GM18498 (cell line): Measurements from ENCODE around the gene MIDN.
A peak's percentile ranks its signal among the peaks of the same experiment; 100 is the strongest.

Experiments
- ATAC-seq: cut with Tn5 transposase; IDR thresholded peaks from one replicate; pipeline ENCODE4 v1.9.1; 2021; ENCODE audit warnings: mild to moderate bottlenecking, moderate library complexity; ENCODE audit not compliant: unreplicated experiment

The MIDN gene

DNA sequence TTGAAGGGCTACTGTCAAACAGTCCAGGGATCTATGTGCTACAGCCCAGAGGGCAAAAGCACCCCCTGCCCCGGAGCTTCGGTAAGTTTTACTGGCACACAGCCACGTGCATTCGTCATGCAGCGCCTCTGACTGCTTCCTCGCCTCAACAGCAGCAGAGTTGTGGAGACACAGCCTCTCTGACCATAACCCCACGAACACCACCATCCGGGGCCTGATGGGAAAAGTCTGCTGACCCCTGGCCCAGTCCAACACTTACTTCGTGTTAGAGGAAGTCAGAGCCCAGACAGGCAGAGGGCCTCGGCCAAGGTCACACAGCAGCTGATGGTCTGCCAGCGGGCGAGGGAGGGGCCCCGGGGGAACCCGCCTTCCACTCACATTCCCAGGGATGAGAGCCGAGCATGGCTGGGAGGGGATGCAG is 15.7 kb upstream of the MIDN start:
- ATAC-seq = no peak

DNA sequence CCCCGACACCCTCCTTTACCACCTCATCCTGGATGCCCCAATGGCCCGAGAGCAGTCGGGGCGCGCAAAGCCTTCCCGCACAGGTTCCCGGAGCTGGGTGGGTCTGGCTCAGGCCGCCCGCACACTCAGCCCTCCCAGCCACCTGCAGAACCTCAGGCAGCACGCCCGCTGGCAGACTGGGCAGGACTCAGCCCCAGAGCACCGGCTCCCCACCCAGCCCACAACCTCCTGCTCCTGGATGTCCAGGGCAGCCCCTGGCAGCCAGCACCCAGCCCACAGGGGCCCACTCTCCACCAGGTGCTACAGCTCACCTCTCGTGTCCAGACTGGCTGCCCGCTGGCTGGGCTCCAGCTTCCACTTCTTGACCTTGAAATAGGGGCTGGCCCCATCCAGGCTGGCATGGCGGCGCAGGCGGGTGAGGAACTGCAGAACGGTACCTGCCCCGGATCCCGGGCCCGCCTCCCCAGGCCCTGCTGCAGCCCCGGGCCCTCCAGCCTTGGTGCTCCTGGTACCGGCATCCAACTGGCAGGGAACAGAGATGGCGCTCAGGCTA is 15.2 kb upstream of the MIDN start:
- ATAC-seq = no peak

DNA sequence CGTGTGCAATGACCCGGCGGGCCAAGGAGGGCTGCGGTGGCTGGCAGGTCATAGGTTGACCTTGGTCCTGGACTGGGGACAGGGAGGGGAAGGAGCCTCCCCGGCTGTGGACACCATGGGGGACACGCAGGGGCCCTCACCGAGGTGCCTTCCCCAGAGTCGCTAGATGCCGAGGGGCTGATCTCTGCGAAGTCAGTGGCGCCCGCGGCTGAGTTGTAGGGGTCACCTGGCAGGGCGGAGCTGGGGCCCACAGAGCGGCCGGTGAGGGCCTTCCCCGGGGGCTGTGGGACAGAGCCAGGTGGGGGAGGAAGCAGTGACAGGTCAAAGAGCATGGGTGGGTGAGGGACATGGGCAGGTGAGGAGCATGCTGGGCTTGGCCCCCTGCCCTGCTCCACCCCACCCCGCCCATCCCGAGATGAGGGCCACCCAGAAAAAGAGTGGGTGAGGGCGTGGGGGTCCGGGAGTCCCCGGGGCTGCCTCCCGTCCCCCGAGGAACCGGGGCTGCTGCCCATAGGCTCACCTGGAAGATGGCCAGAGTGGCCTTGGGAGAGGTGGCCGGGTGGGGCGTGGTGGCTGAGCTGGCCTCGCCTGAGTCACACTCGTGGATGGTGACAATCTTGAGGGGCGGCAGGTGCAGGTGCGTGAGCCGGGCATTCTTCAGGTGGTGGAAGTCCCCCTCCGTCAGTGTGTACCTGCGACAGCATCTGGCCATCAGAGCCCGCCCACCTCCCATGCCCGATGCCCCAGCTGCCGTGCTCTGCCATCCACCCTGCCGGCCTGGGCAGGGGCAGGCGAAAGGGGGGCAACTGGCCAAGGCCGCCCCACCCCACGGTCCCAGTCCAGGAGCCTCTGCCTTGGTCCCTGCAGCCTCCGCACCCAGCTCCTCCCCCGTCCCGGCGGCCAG is 14.1 kb upstream of the MIDN start:
- no peak for ATAC-seq

DNA sequence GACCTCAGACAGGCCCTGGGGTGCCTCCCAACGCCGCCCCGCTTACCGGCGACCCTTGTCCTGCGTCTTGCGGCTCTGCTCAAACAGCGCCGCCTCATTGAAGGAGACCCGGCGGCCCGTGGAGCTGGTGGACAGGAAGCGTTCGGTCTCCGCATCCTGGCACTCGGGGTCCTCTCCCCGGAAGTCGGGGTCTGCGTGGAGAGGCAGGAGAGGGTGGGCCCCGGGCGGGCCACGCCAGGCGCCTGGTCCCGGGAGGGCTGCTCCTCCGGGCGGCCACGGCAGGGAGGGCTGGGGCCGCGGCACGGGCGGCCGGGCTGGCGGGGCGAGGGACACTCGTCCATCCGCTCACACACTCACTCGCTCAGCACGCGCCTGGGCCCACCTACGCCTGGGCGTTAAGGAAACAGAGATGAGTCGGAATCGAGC is 13.4 kb upstream of the MIDN start:
- ATAC-seq = no peak

DNA sequence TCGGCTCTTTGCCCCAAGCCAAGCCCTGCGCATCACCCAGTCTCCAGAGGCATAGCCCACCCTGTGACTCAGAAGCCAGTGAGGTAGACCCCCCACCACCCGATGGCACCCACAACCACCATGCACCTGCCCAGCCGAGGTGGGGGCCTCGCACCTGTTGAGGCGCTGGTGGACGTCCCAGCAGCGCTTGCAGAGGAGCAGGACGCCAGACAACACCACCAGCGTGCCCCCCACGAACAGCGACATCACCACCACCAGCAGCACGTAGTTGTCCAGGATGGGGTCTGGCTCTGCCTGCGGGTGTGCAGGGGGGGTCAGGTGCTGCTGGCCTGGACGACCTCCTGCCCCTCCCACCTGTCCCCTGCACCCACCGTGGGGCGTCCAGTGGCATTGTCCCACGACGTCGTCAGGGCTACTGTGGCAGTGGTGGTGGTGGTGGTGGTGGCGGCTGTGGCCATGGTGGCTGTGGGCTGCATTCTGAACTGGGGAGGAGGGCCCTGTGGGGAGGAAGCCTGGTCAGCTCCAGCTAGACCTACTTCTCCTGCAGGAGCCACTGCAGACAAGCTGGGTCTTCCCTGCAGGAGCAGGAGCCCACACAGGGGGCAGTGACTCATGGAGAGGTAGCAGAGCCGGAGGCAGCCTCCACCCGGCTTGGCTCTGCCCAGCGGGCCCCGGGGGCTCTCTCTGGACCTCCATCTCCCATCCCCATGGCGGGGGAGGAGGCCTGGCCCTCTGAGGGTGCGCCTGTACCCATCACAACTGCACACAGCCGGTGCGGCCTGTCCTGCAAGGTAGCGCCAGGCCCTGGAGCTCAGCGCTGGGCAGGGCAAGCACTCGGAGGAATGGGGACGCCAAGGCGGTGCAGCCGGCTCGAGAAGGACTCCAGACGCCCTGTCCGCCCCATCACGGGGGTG is 12.5 kb upstream of the MIDN start:
- no peak for ATAC-seq

DNA sequence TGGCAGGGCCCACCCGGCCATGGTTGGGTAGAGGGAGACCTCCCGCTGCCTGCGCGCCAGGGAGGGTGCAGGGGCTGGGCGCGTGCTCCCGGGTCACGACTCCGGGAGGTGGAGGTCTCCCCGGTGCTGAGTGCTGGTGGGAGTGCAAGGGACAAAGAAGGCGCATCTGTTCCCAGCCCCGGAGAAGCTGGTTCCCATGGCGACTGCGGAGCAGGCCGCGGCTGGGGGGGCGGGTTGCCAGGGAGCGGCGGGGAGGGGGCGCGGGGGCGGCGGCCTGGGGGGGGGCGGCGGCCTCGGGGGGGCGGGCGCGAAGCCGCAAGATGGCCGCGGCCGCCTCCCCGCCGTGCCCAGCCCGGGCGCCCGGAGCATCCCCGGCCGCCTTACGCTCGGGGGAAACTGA is 11.8 kb upstream of the MIDN start:
- ATAC-seq = no peak

DNA sequence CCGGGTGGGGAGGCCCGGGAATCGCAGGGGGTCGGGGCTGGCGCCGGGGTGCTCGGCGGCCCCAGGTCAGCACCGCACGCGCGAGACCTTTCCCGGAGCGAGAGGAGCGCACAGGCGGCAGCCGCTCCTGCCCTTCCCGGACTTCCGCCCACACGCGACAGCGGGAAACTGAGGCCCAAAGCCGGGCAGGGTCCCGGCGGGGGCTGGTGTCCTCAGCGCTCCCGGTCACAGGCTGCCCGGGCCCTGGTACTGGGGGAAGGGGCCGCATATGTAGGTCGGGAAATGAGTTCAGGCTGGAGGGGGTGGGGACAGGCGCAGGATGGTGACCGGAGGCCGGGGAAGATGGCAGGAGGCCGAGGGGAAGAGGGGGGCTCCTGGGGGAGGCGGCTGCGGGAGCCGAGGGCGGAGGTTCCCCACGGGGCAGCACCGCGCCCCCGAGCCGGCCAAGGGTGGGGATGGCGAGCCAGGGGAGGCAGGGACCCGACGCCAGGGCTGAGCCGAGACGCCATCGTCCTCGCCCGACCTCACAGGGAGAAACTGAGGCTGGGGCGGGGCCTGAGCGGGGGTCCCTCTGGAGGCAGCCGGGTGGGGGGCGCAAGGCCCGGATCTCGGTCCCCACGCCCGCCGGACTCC is 11.2 kb upstream of the MIDN start:
- ATAC-seq = no peak

DNA sequence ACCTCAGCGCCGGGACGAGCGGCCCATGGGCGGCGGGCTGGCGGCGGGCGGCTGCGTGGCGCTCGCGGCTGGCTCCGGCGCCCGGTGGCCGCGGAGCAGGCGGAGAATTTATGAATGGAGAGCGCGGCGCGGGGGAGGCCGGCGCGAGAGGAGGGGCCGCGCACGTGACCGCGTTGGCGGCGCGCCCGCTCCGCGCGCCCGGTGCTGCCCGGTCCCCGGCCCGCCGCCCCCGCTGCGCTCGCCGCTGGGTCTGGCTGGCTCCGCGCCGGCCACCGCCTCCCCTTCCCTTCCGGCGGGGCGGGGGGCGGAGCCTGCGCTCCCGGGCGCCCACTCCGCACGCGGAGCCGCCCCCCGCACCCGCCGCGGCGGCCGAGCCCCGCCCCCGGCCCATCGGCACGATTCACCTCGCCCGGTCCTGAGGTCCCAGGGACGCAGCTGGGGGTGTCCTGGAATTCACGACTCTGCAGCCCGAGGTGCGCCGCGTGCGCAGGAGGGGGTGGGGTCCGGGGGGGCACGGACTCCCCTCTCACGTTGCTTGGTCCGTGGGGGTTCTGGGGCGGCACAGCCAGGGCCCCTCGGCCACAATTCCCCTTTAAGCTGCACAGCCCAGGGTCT is 10.5 kb upstream of the MIDN start, which contains the start of gene CBARP:
Gene CBARP, minus strand, starts transcription at position 252 of the 615 bp plus-strand sequence. CDS start 1,905 bp downstream, outside the sequence.
- ATAC-seq = no peak

DNA sequence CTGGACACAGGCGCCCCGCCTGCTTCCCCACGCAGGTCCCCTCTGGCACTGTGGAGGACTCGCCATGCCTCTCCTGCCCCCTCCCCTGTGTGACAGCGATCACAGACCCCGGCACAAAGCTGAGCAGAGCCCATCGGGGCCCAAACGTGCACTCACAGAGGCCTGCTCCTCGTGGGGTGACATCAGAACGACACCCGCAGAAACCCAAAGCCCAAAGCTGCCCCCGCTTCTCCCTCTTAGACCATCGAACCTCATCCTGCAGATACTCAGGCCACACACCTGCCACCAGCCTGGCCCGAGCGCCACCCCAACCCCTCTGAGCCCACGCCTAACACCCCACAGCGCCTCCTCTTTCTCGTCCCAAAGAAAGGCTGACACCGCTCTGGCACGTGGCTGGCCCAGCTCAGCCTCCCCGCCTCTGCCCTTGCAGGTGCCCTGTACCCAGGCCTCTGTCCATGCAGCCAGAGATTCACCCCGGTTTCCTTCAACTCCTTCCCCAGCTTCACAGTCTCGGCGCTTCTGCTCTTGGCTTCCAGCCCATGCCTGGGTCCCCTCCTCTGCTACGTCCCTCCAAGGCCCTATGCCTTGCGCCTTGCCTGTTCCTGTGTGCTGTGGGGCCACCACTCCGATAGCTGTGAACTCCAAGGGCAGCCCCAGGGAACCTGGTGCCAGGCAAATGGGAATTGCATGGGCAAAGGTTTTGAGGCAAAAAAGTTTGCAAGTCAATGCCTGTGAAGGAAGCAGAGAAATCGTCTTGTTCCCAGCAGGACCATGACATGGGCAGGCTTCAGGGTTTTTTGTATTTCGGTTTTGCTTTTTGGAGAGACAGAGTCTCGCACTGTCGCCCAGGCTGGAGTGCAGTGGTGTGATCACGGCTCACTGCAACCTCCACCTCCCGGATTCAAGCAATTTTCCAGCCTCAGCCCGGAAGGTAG is 9.7 kb upstream of the MIDN start:
- no peak for ATAC-seq

DNA sequence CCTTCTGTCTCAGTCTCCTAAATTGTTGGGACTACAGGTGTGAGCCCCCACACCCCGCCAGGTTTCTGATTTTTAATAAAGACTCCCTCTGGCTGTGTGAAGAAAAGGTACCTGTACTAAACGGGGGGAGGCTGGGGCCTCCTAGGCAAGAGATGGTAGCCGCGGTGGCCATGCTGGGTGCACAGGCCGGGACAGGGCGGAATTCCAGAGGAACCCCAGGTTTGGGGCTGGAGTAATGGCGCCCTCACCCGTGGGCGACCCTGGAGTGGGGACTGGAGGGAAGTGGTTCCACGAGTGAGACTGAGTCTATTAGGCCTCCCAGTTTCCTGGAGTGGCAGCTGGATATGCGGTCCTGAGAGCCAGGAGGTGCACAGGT is 9.0 kb upstream of the MIDN start:
- no peak for ATAC-seq

DNA sequence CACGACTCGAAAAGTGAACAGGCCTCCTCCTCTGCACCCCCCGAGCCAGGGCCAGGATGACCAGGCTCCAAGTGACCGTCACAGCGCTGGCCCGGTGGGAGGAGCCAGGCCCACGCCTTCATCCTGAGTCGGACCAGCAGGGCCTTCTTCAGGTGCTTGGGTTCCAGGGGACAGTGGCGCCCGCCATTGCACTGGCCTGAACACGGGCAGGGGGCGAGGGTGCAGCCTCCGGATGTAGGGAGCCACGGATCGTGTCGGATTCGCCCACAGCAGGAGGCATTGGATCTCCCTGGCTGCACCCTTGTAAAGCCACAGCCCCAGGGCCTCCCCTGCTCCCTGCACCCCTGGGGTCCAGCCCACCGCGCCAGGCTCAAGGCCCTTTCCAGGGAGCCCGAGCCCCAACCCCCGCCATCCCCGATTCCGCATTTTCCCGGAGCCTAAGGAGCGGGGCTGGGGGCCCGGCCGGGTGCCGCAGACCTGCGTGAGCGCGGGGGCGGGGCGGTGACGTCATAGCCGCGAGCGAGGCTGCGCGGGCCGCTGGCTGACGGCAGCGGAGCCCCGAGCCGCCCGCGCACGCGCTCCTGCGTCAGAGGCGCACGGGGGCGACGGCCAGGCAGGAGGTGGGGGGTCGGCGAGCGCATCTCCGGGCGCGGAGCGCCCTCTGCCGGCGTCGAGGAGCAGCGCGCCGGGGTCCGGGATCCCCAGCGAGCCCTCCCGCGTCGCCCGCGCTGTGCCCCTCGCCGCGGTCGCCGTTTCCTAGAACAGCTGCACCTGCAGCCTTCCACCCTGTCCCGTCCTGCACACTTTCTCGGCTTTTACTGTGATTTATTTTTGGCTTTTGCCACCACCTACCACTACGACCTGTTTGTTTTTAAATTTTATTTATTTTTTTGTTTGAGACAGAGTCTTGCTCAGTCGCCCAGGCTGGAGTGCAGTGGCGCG is 8.3 kb upstream of the MIDN start:
- peak; percentile 43 for ATAC-seq

DNA sequence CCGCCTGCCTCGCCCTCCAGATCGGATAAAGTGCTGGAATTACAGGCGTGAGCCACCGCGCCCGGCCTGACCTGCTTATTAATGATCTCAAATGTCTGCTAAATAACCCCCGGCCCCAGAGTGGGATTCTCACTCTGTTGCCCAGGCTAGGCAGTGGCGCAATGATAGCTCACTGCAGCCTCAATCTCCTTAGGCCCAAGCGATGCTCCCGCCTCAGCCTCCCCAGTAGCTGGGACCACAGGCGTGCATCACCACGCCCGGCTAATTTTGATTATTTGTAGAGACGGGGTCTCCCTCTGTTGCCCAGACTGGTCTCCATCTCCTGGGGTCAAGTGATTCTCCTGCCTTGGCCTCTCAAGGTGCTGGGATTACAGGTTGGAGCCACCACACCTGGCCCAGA is 7.5 kb upstream of the MIDN start:
- no peak for ATAC-seq

DNA sequence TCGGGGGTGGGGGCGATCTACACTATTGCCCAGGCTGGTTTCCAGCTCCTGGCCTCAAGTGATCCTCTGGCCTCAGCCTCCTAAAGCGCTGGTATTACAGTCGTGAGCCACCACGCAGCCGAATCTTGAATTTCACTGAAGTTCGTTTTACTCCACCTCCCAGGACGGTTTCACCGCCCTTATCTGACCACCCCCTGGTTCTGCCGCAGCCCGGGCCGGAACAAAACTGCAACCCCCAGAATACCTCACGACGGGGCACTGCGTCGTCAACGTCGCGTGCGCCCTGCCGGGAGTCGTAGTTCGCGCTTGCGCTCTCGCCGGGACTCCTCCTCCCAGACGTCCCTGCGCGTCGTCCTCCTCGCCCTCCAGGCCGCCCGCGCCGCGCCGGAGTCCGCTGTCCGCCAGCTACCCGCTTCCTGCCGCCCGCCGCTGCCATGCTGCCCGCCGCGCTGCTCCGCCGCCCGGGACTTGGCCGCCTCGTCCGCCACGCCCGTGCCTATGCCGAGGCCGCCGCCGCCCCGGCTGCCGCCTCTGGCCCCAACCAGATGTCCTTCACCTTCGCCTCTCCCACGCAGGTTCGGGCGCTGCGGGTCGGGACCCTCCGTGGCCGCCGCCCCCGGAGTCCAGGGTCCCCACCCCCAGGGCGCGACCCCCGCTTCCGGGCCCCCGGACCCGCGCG is 6.8 kb upstream of the MIDN start, which contains the start of gene ATP5F1D:
Gene ATP5F1D, plus strand, starts transcription at position 335 of the 679 bp plus-strand sequence. Its CDS starts 100 bp downstream, at position 435.
- ATAC-seq = peak; percentile 53

DNA sequence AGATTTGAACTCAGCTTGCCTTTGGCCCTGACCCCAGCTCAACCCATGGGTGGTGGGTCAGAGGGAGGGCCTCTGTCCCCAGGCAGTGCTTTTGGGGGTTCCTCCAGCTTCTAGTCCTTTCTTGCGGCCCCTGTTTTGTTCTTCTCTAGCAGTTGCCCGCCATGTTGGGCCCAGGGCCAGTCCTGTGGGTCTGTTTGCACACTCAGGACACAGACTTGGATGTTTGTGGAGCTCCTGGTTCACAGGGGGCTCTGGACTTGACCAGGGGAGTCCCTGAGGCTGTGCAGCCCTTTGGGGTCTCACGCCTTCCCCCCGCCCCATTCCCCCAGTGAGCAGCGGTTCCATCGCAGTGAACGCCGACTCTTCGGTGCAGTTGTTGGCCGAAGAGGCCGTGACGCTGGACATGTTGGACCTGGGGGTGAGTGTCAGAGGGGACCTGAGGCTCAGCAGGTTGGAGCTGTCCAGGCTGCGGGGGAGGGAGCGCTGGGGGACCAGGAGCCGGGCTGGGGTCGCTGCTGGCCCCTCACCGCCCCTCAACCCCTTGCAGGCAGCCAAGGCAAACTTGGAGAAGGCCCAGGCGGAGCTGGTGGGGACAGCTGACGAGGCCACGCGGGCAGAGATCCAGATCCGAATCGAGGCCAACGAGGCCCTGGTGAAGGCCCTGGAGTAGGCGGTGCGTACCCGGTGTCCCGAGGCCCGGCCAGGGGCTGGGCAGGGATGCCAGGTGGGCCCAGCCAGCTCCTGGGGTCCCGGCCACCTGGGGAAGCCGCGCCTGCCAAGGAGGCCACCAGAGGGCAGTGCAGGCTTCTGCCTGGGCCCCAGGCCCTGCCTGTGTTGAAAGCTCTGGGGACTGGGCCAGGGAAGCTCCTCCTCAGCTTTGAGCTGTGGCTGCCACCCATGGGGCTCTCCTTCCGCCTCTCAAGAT is 4.4 kb upstream of the MIDN start:
- ATAC-seq = no peak

DNA sequence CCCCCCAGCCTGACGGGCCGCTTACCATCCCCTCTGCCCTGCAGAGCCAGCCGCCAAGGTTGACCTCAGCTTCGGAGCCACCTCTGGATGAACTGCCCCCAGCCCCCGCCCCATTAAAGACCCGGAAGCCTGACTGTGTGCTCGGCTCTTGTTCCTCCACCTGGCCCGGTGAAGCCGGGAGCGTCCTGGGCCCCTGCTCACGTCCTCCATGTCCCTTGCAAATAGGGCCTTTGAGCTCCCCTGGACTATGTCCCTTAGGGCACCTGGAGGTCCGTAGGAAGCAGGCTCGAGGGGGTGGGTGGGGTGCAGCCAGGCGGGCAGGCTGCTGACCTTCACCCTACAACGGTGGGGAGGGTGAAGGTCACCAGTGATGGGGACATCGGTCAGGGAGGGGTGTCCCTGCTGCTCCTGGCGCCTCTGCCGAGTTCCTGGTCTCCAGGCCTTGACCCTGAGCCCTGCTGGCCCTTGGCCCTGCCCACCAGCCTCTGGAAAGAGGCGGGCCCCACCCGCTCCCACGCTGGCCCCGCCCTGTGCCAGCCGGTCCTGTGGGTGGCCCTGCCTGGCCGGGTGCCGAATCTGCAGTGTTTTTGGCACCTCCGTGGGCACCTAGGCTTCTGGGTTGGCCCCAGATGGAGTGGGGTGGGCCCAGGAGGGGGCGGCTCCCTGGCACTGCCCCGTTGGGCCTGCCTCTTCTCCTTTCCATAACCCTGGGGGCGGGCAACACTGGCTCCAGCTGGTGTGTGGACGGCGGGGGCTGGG is 3.5 kb upstream of the MIDN start:
- ATAC-seq = no peak
